ENCODE measurements around the gene GALK2.

GRCh38 chr15:49174902-49175301, 4.9 kb downstream of the GALK2 start:
- TF ChIP-seq CTCF (IDR thresholded peaks at IDR 0.05) (no peak), POLR2A (IDR thresholded peaks at IDR 0.05) (no peak)

Measured in right lobe of liver (tissue), 4 donors.